HG03565 (cell line): ENCODE data around the gene IMP3.
"Not testable (repeated sequence)": the region's sequence is repeated elsewhere in the genome, so short reads cannot be mapped to it uniquely, and the experiment has no call there.

Experiments
- ATAC-seq: cut with Tn5 transposase; IDR thresholded peaks from one replicate; pipeline ENCODE4 v1.9.1; 2021; ENCODE audit warnings: mild to moderate bottlenecking, moderate library complexity; ENCODE audit not compliant: unreplicated experiment

IMP3 gene

GRCh38 chr15:75639709-75640482 lies at the start of gene IMP3:
Gene IMP3 (minus strand): TSS chr15:75640224. CDS start chr15:75640168, 56 bp downstream.
- peak; percentile 79 for ATAC-seq

- not testable (repeated sequence) for ATAC-seq
Observed at GRCh38 chr15:75689429-75689828, 49.4 kb upstream of the IMP3 start.

DNA sequence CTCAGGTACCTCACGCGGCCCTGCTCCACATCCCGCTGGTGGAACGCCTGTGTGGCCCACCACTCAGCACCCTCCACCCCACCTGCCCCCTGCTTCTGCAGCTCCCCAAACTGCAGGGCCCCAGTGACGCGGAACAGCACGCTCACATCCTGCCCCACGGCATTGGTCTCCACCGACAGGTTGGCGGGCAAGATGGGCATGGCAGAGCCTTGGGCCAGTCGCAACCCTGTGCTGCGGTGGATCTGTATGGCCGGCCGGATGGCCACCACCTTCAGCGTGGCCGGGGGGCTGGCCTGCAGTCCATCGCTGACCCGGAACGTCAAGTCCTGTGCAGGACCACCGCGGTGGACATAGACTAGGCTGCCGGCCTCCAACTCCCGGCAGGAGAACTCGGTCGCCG lies 48.8 kb upstream of the IMP3 start:
- no peak for ATAC-seq

- ATAC-seq: no peak
Observed at GRCh38 chr15:75688278-75688557, 48.2 kb upstream of the IMP3 start.

GRCh38 chr15:75687486-75688277 lies 47.7 kb upstream of the IMP3 start:
- ATAC-seq: no peak

- not testable (repeated sequence) for ATAC-seq
Observed at GRCh38 chr15:75686212-75686642, 46.2 kb upstream of the IMP3 start.

DNA sequence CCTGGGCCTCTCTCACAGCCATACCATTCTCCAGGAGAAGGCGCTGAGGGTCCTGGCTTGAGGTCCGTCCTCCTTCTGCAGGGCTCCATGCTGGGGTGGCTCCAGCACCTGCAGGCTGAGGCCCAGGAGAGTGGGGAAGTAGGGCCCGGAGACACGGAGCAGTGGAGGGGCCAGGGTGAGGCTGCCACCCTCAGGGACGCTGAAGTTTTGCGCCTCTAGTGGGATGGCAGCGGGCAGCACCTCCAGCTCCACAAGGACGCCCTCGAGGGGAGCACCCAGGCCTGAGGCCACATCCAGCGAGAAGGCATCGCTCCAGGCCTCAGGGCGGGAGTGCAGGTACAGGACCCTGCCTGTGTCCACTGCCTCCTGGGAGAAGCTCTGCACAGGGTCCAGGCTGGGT lies 45.2 kb upstream of the IMP3 start:
- ATAC-seq: no peak

- ATAC-seq: no peak
Observed at GRCh38 chr15:75684648-75685047, 44.6 kb upstream of the IMP3 start.

GRCh38 chr15:75683646-75684312 lies 43.8 kb upstream of the IMP3 start:
- ATAC-seq: not testable (repeated sequence)

DNA sequence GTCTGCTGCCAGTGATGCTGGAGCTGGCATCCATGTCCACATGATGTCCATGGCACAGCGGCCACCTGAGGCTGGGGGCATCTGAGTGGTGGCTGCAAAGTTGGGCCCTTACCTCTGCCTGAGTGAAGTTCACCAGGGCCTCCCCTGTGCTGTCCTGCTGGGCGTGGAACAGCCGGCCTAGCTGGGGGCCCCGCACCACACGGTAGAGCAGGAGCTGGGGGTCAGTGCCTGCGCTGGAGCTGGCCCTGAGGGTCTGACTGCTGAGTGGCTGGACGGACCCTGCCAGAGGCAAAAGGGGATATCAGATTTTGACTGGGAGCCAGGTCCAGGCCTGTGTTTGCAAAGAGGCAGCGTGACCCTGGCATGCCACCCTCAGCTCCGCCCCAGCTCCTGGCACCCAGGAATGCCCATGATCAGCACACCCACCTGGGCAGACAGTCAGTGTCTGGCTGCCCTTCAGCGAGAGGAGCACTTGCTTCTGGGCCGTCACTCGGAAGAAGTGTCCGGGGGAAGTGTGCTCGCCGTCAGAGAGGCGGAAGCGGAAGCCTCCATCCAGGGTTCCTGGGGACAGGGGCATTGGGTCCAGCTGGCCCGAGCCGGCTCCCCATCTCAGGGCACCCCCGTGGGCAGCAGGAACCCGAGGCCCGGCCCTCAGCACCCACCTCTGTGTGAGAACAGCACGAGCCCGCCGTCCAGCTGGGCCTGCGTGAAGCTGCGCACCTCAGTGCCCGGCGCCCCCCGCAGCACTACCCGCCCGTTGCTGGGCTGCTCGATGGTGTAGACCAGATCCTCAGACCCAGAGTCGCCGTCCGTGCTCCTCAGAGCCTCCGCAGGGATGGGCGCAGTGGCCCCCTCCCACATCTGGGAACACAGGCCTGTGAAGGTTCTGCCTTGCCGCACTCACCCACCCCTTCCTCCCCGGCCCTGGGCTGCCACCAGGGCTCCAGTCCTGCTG lies 42.4 kb upstream of the IMP3 start:
- ATAC-seq: no peak

DNA sequence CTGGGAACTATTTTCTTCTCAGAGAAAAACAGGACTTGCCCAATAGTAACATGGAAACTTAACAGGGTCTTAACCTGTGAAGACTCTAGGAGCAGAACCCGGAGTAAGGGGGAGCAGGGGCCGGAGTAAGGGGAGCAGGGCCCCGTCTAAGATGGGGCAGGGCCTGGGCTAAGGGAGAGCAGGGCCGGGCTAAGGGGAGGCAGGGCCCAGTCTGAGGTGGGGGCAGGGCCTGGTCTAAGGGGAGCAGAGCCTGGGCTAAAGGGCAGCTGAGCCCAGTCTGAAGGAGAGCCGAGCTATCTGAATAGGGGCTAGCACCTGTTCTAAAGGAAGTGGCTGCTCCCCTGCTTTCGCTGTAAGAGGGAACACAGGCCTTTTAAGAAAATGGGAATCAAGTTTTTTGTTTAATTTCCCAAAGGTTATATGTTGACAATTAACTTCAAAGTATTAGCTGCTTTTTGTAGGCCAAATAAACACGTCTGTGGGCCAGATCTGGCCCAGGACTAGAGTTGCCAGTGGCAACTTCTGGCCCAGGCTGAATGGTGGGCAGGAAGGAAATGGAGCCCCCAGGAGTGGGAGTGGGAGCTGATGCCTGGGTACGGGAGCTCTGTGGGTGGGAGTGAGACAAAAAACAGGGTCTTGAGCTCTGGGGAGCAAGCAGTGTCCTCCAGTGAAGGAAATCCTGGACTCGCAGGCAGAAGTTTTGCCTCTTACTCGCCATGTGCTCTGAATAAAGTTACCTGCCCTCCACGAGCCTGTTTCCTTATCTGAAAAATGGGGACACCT lies 40.2 kb upstream of the IMP3 start:
- no peak for ATAC-seq

- not testable (repeated sequence) for ATAC-seq
Observed at GRCh38 chr15:75678324-75678690, 38.3 kb upstream of the IMP3 start.

GRCh38 chr15:75677465-75678323 lies 37.7 kb upstream of the IMP3 start:
- ATAC-seq: no peak

- ATAC-seq: no peak
Observed at GRCh38 chr15:75676688-75677464, 36.9 kb upstream of the IMP3 start.

GRCh38 chr15:75675579-75676404 lies 35.8 kb upstream of the IMP3 start:
- ATAC-seq: no peak

GRCh38 chr15:75674366-75674765 lies 34.3 kb upstream of the IMP3 start:
- no peak for ATAC-seq
